Fibroblast of pulmonary artery (primary cell): Measurements from ENCODE around the gene SUMF2.
"Not testable (repeated sequence)": the region's sequence is repeated elsewhere in the genome, so short reads cannot be mapped to it uniquely, and the experiment has no call there.

Experiments
- DNase-seq: peaks from one replicate; pipeline ENCODE4 v3.0.0-alpha.2; 2010; ENCODE audit warnings: low read depth
- H3K4me3 ChIP-seq: replicated peaks from 2 replicates; pipeline ENCODE4 v1.5.1; 2011; ENCODE audit warnings: low read depth, mild to moderate bottlenecking, control low read depth, low read length, moderate library complexity
- CTCF ChIP-seq: IDR thresholded peaks from 2 replicates; pipeline ENCODE4 v1.5.1; 2011; ENCODE audit warnings: mild to moderate bottlenecking, control low read depth, low read length, inconsistent platforms; ENCODE audit errors: missing control alignments

SUMF2 gene

GRCh38 chr7:56077681-56078080, 13.6 kb downstream of the SUMF2 start:
- DNase-seq = no peak
- no peak overlapping the region for H3K4me3 ChIP-seq

DNA sequence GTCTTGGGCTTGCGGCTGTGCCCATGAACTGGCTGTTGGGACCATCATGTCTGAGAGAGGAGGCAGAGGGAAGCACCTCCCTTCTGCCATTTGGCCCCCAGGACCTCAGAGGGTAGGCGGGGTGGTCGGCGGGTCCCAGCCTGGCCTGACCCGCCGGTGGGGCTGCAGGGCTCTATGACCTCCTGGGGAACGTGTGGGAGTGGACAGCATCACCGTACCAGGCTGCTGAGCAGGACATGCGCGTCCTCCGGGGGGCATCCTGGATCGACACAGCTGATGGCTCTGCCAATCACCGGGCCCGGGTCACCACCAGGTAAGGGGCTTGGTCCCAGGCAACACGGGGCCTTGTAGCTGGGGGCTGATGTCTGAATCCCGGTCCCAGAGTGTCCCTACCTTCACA, 14.1 kb downstream of the SUMF2 start:
- no peak overlapping the region for H3K4me3 ChIP-seq
- DNase-seq = no peak
- TF ChIP-seq CTCF = no peak

More at GRCh38 chr7:56077681-56078080, 13.6 kb downstream of the SUMF2 start:
- no peak for TF ChIP-seq CTCF

DNA sequence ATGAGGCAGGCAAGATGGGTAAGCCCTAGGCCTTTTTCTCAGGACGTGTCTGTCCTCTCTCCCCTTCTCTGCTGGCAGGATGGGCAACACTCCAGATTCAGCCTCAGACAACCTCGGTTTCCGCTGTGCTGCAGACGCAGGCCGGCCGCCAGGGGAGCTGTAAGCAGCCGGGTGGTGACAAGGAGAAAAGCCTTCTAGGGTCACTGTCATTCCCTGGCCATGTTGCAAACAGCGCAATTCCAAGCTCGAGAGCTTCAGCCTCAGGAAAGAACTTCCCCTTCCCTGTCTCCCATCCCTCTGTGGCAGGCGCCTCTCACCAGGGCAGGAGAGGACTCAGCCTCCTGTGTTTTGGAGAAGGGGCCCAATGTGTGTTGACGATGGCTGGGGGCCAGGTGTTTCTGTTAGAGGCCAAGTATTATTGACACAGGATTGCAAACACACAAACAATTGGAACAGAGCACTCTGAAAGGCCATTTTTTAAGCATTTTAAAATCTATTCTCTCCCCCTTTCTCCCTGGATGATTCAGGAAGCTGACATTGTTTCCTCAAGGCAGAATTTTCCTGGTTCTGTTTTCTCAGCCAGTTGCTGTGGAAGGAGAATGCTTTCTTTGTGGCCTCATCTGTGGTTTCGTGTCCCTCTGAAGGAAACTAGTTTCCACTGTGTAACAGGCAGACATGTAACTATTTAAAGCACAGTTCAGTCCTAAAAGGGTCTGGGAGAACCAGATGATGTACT, 15.5 kb downstream of the SUMF2 start:
- DNase-seq = peak; percentile 79
- no peak overlapping the region for H3K4me3 ChIP-seq
- TF ChIP-seq CTCF = peak; percentile 82

GRCh38 chr7:56080726-56081435, 16.8 kb downstream of the SUMF2 start:
- DNase-seq, H3K4me3 ChIP-seq: not testable (repeated sequence)

GRCh38 chr7:56081626-56082340, 17.7 kb downstream of the SUMF2 start:
- no peak for TF ChIP-seq CTCF
- DNase-seq = no peak
- H3K4me3 ChIP-seq = no peak overlapping the region

DNA sequence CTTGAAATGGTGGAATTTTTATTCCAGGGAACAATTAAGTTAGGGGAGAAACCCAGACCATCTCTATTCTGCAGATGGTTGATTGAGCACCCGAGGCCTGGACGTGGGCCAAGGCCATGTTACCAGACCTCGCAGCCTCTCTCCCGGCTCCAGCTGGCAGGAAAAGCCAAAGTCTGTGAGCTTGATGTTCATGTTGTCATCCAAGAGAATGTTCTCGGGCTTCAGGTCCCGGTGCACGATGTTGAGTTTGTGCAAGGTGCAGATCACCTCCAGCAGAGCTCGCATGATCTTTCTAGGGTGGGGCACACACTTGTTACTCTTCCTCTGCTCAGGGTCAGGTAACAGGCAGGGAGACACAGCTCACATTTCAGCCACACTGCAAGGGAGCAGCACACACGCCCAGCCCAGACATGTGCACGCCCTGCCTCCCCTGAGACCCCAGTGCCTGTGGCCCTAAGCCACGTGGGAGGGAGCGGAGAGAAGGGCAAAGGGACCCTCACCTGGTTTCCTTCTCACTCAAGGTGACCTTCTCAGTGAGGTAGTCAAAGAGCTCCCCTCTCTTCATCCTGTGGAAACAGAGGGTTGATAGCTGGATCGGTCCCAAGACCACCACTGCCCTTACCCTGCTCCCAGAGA, 19.2 kb downstream of the SUMF2 start:
- no peak for TF ChIP-seq CTCF
- H3K4me3 ChIP-seq = no peak overlapping the region
- peak; percentile 7 for DNase-seq

DNA sequence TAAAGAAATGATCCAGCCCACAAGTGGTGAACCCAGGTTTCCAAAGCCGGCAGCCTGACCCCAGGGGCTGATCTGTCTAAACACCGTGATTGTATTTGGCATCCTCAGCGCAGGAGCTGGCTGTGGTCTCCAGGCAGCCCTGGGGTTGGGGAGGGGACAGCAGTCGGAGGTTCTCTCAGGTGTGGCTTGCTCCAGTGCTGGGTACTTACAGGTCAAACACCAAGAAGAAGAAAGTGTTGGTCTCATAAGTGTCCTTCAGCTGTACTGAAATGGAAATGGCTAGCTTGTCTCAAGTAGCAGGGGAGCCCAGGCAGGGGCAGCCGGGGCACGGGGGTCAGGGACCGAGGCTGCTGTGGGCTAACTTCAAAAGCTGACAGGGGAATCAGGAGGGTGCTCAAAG, 22.7 kb downstream of the SUMF2 start:
- TF ChIP-seq CTCF = no peak
- no peak overlapping the region for H3K4me3 ChIP-seq
- DNase-seq = no peak
